Endodermal cell (in vitro differentiated cells): ENCODE measurements around the gene MRPL36. TPM values are rescaled to one million over a fixed set of nuclear protein-coding genes. Genes with fewer than 3 reads are reported as not detected.

Experiments
- DNase-seq: peaks from one replicate; pipeline ENCODE4 v3.0.0-alpha.2; 2017
- H3K27ac ChIP-seq: 2 replicates; pipeline ENCODE4 v1.5.1; 2013; ENCODE audit warnings: mild to moderate bottlenecking, low read depth, low read length, moderate library complexity
- H3K27me3 ChIP-seq: 2 replicates; pipeline ENCODE4 v1.6.1; 2013; ENCODE audit warnings: mild to moderate bottlenecking, low read length, moderate library complexity; ENCODE audit not compliant: insufficient read depth, control insufficient read depth, poor library complexity, severe bottlenecking
- H3K36me3 ChIP-seq: 2 replicates; pipeline ENCODE4 v1.7.0; 2013; ENCODE audit warnings: mild to moderate bottlenecking, low read length, moderate library complexity; ENCODE audit not compliant: control insufficient read depth, insufficient read depth
- H3K4me1 ChIP-seq: one replicate; pipeline ENCODE4 v1.7.0; 2013; ENCODE audit warnings: low read length; ENCODE audit not compliant: control insufficient read depth, insufficient read depth
- H3K4me3 ChIP-seq: 2 replicates; pipeline ENCODE4 v1.5.1; 2013; ENCODE audit warnings: mild to moderate bottlenecking, low read length, moderate library complexity
- H3K9ac ChIP-seq: 2 replicates; pipeline ENCODE4 v1.6.1; 2013; ENCODE audit warnings: mild to moderate bottlenecking, low read length, moderate library complexity; ENCODE audit not compliant: poor library complexity, severe bottlenecking; ENCODE audit errors: extremely low read depth
- H3K9me3 ChIP-seq: 2 replicates; pipeline ENCODE4 v1.6.1; 2013; ENCODE audit warnings: mild to moderate bottlenecking, low read length, moderate library complexity; ENCODE audit not compliant: control insufficient read depth
- H3K27ac Mint-ChIP-seq: 2 replicates; pipeline ENCODE4 v1.8.0; 2020; ENCODE audit warnings: mixed read lengths
- H3K27me3 Mint-ChIP-seq: 2 replicates; pipeline ENCODE4 v1.8.0; 2021; ENCODE audit warnings: mild to moderate bottlenecking, mixed read lengths; ENCODE audit not compliant: insufficient read depth
- H3K36me3 Mint-ChIP-seq: 2 replicates; pipeline ENCODE4 v1.8.0; 2020; ENCODE audit warnings: low read depth, mixed read lengths
- H3K4me1 Mint-ChIP-seq: 2 replicates; pipeline ENCODE4 v1.8.0; 2020; ENCODE audit warnings: mixed read lengths
- H3K4me3 Mint-ChIP-seq: 2 replicates; pipeline ENCODE4 v1.8.0; 2020; ENCODE audit warnings: mild to moderate bottlenecking, moderate library complexity, mixed read lengths
- H3K9me3 Mint-ChIP-seq: 2 replicates; pipeline ENCODE4 v1.8.0; 2020; ENCODE audit warnings: mild to moderate bottlenecking, mixed read lengths
- CTCF ChIP-seq: fragments of 200-600 bp; sonication (generic); conservative IDR thresholded peaks from 2 replicates; pipeline ENCODE4 v1.5.0; 2021; ENCODE audit warnings: antibody characterized with exemption, mild to moderate bottlenecking
- WGBS, 2 experiments: methylation state at CpG; one replicate each; pipeline versions ENCODE4 v1.1.5 to v1.1.7; 2013; ENCODE audit warnings: missing lambda C conversion rate in 2 of 2, mixed read lengths in 1 of 2; ENCODE audit not compliant: insufficient coverage in 1 of 2, insufficient read length in 1 of 2; 5-methylcytosine and 5-hydroxymethylcytosine counted together
- total RNA-seq, 2 donors: library from RNA; stranded (reverse); fragmentation: NEBNext Ultra II Directional in 1 of 2; extraction: Animal tissue kit (Norgen Biotek cat#: 25700) in 1 of 2; gene quantifications; 2 replicates in 1 of 2; 3 replicates in 1 of 2; pipeline ENCODE4 v1.2.1, GENCODE V29; 2021

MRPL36 gene
- total RNA-seq, 2 donors from 2014 or later = 44.0 to 49.7 TPM

GRCh38 chr5:1820926-1821325 lies 21.3 kb upstream of the MRPL36 start:
- H3K27ac ChIP-seq = no peak overlapping the region
- H3K27me3 ChIP-seq = no peaks in the 10 kb centered on the region
- no peaks in the 10 kb centered on the region for H3K27me3 Mint-ChIP-seq
- H3K9me3 Mint-ChIP-seq = no peaks in the 10 kb centered on the region
- DNase-seq = no peak
- H3K4me1 ChIP-seq = no peaks in the 10 kb centered on the region
- no peaks in the 10 kb centered on the region for H3K9me3 ChIP-seq
- H3K4me3 ChIP-seq = no peak overlapping the region
- no peak overlapping the region for H3K4me3 Mint-ChIP-seq
- peaks cover 64% of the 10 kb centered on the region for H3K36me3 ChIP-seq
- H3K27ac Mint-ChIP-seq = no peak overlapping the region
- peaks cover 67% of the 10 kb centered on the region for H3K36me3 Mint-ChIP-seq
- 98 to 100% methylated on average over 1 to 4 of the region's 4 CpGs for WGBS, 2 experiments
- H3K9ac ChIP-seq = no peak overlapping the region
- TF ChIP-seq CTCF = no peak
- no peaks in the 10 kb centered on the region for H3K4me1 Mint-ChIP-seq

- DNase-seq = no peak
- peaks cover 64% of the 10 kb centered on the region for H3K36me3 ChIP-seq
- H3K9me3 ChIP-seq = no peaks in the 10 kb centered on the region
- no peaks in the 10 kb centered on the region for H3K27me3 ChIP-seq
- no peak overlapping the region for H3K4me3 ChIP-seq
- H3K4me3 Mint-ChIP-seq = no peak overlapping the region
- peaks cover 68% of the 10 kb centered on the region for H3K36me3 Mint-ChIP-seq
- WGBS, 2 experiments = 86 to 90% methylated on average over 10 to 12 of the region's 12 CpGs
- no peaks in the 10 kb centered on the region for H3K4me1 ChIP-seq
- H3K4me1 Mint-ChIP-seq = no peaks in the 10 kb centered on the region
- no peaks in the 10 kb centered on the region for H3K27me3 Mint-ChIP-seq
- H3K9ac ChIP-seq = no peak overlapping the region
- H3K27ac ChIP-seq = no peak overlapping the region
- H3K27ac Mint-ChIP-seq = no peak overlapping the region
- no peak for TF ChIP-seq CTCF
- no peaks in the 10 kb centered on the region for H3K9me3 Mint-ChIP-seq
These were observed 20.7 kb upstream of the MRPL36 start for GRCh38 chr5:1820381-1820780.

GRCh38 chr5:1819458-1819857 lies 19.8 kb upstream of the MRPL36 start:
- Histone ChIP-seq H3K27me3 (no peaks in the 10 kb centered on the region), H3K9me3 (no peaks in the 10 kb centered on the region), H3K27ac (no peak overlapping the region), H3K4me3 (no peak overlapping the region), H3K9ac (no peak overlapping the region), H3K4me1 (no peaks in the 10 kb centered on the region), H3K36me3 (peaks cover 72% of the 10 kb centered on the region)
- Mint-ChIP-seq H3K27ac (no peak overlapping the region), H3K4me1 (no peaks in the 10 kb centered on the region), H3K27me3 (no peaks in the 10 kb centered on the region), H3K36me3 (peaks cover 77% of the 10 kb centered on the region), H3K4me3 (no peak overlapping the region), H3K9me3 (no peaks in the 10 kb centered on the region)
- no peak for TF ChIP-seq CTCF
- WGBS, 2 experiments = 95 to 100% methylated on average over 2 of the region's 2 CpGs
- DNase-seq = no peak
